Keratinocyte (primary cell): ENCODE measurements around the gene MAGI1. TPM values are rescaled to one million over a fixed set of nuclear protein-coding genes. Genes with fewer than 3 reads are reported as not detected.

Source experiments
- DNase-seq: peaks from one replicate; pipeline ENCODE4 v3.0.0-alpha.2; 2011; ENCODE audit warnings: low read depth, missing footprints, low spot score
- FAIRE-seq: peaks from 2 replicates; lab custom pipeline; 2011; peaks lifted over from hg19 to GRCh38; lab: Jason Lieb, UNC
- H2AFZ ChIP-seq: 2 replicates; pipeline ENCODE4 v1.6.0; 2012; ENCODE audit warnings: low read length, control low read depth, inconsistent platforms; ENCODE audit not compliant: control insufficient read depth
- H3K27ac ChIP-seq: 2 replicates; pipeline ENCODE4 v1.5.1; 2011; ENCODE audit warnings: low read length; ENCODE audit not compliant: control insufficient read depth, insufficient read depth
- H3K27me3 ChIP-seq: 3 replicates; pipeline ENCODE4 v1.6.0; 2011; ENCODE audit warnings: low read length; ENCODE audit not compliant: control insufficient read depth, insufficient read depth; ENCODE audit errors: extremely low read depth
- H3K36me3 ChIP-seq, 2 experiments: 2 replicates in 1 of 2; 3 replicates in 1 of 2; pipeline ENCODE4 v1.5.1; 2011; ENCODE audit warnings: low read length in 2 of 2, mild to moderate bottlenecking in 1 of 2; ENCODE audit not compliant: control insufficient read depth in 2 of 2, insufficient read depth in 2 of 2; ENCODE audit errors: extremely low read depth in 1 of 2
- H3K4me1 ChIP-seq: 3 replicates; pipeline ENCODE4 v1.5.1; 2011; ENCODE audit warnings: low read length; ENCODE audit not compliant: control insufficient read depth, insufficient read depth; ENCODE audit errors: extremely low read depth
- H3K4me2 ChIP-seq: 3 replicates; pipeline ENCODE4 v1.6.0; 2011; ENCODE audit warnings: low read depth, low read length; ENCODE audit not compliant: control insufficient read depth, insufficient read depth; ENCODE audit errors: extremely low read depth
- H3K4me3 ChIP-seq, 3 experiments: fragments of 200-600 bp in 1 of 3; sonication (generic) in 1 of 3; 2 replicates in 2 of 3; 3 replicates in 1 of 3; pipeline ENCODE4 v1.5.1; 2011 to 2016; ENCODE audit warnings: low read length in 3 of 3, mild to moderate bottlenecking in 3 of 3, control low read depth in 2 of 3, inconsistent platforms in 1 of 3, low read depth in 1 of 3, mixed read lengths in 1 of 3, mixed run types in 1 of 3, moderate library complexity in 1 of 3; ENCODE audit not compliant: control insufficient read depth in 2 of 3, insufficient read depth in 2 of 3; ENCODE audit errors: extremely low read depth in 1 of 3
- H3K79me2 ChIP-seq: 2 replicates; pipeline ENCODE4 v1.6.0; 2012; ENCODE audit warnings: low read length; ENCODE audit not compliant: control insufficient read depth, insufficient read depth
- H3K9ac ChIP-seq: 3 replicates; pipeline ENCODE4 v1.6.0; 2011; ENCODE audit warnings: low read length; ENCODE audit not compliant: control insufficient read depth, insufficient read depth; ENCODE audit errors: extremely low read depth
- H3K9me1 ChIP-seq: 3 replicates; pipeline ENCODE4 v1.6.0; 2011; ENCODE audit warnings: low read length; ENCODE audit not compliant: control insufficient read depth, insufficient read depth; ENCODE audit errors: extremely low read depth
- H3K9me3 ChIP-seq: 2 replicates; pipeline ENCODE4 v1.5.1; 2012; ENCODE audit warnings: low read depth, low read length; ENCODE audit not compliant: control insufficient read depth
- H4K20me1 ChIP-seq: 3 replicates; pipeline ENCODE4 v1.6.0; 2011; ENCODE audit warnings: low read length; ENCODE audit not compliant: control insufficient read depth, insufficient read depth; ENCODE audit errors: extremely low read depth
- EZH2 ChIP-seq: IDR thresholded peaks from one replicate; pipeline ENCODE4 v1.6.1; 2012; ENCODE audit warnings: inconsistent platforms, mild to moderate bottlenecking, low read length, moderate library complexity
- dilution Hi-C: fragments of 300-500 bp; cut with MboI; formaldehyde crosslinking; loops from one replicate; pipeline ENCODE4 v1.7.0; 2020; ENCODE audit warnings: low sequenced_read_pairs; ENCODE audit not compliant: extremely low pct_ligation_motif_present
- polyA plus RNA-seq, 5 experiments: library from polyadenylated mRNA; depleted of rRNA in 3 of 5; stranded (reverse) in 3 of 5; stranded (forward) in 1 of 5; unstranded in 1 of 5; fragments of >200 nt; gene quantifications; 1 replicate in 1 of 5; 2 replicates in 3 of 5; 3 replicates in 1 of 5; pipeline versions ENCODE4 v1.2.1 to v1.2.3, GENCODE V29; 2011 to 2012; ENCODE audit warnings: missing spikeins in 2 of 5, low read depth in 1 of 5, low replicate concordance in 1 of 5
- TF ChIP-seq, protein P1 (sequence below), 3 experiments: IDR thresholded peaks in 1 of 3; conservative IDR thresholded peaks in 1 of 3; optimal IDR thresholded peaks in 1 of 3; 2 replicates in 2 of 3; 3 replicates in 1 of 3; pipeline versions ENCODE3 to v1.5.1; 2011; ENCODE audit warnings: low read length in 3 of 3, mild to moderate bottlenecking in 3 of 3, moderate library complexity in 2 of 3, control low read depth in 1 of 3, inconsistent platforms in 1 of 3; ENCODE audit not compliant: insufficient read depth in 2 of 3; ENCODE audit errors: extremely low read depth in 1 of 3

Gene MAGI1
- polyA plus RNA-seq, 1 donor (not counting 4 experiments of a cell fraction or from before 2014, with no cell fraction given) = 10.9 TPM

- Histone ChIP-seq H3K9me3 (no peaks in the 10 kb centered on the region), H3K4me3 (no peak overlapping the region), H3K79me2 (no peaks in the 10 kb centered on the region), H3K27ac (no peak overlapping the region), H3K36me3 (no peaks in the 10 kb centered on the region), H3K27me3 (no peaks in the 10 kb centered on the region), H4K20me1 (no peaks in the 10 kb centered on the region), H3K9ac (no peak overlapping the region), H3K4me1 (peaks cover 4% of the 10 kb centered on the region), H3K9me1 (no peaks in the 10 kb centered on the region), H3K4me2 (no peak overlapping the region), H2AFZ (no peak overlapping the region)
- TF ChIP-seq EZH2 = no peak
- TF ChIP-seq, protein P1, sequence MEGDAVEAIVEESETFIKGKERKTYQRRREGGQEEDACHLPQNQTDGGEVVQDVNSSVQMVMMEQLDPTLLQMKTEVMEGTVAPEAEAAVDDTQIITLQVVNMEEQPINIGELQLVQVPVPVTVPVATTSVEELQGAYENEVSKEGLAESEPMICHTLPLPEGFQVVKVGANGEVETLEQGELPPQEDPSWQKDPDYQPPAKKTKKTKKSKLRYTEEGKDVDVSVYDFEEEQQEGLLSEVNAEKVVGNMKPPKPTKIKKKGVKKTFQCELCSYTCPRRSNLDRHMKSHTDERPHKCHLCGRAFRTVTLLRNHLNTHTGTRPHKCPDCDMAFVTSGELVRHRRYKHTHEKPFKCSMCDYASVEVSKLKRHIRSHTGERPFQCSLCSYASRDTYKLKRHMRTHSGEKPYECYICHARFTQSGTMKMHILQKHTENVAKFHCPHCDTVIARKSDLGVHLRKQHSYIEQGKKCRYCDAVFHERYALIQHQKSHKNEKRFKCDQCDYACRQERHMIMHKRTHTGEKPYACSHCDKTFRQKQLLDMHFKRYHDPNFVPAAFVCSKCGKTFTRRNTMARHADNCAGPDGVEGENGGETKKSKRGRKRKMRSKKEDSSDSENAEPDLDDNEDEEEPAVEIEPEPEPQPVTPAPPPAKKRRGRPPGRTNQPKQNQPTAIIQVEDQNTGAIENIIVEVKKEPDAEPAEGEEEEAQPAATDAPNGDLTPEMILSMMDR (optimal IDR thresholded peaks at IDR 0.05 in 1 of 3, IDR thresholded peaks at IDR 0.05 in 1 of 3, conservative IDR thresholded peaks at IDR 0.05 in 1 of 3; ENCODE audit: extremely low read depth in 1 of 3, insufficient read depth in 2 of 3, low read length in 3 of 3) = no peak
- DNase-seq (no peak), FAIRE-seq (no peak)
- dilution Hi-C loops = no loop called here
Measured at GRCh38 chr3:65880350-65880749, 158.4 kb downstream of the MAGI1 start.

DNA sequence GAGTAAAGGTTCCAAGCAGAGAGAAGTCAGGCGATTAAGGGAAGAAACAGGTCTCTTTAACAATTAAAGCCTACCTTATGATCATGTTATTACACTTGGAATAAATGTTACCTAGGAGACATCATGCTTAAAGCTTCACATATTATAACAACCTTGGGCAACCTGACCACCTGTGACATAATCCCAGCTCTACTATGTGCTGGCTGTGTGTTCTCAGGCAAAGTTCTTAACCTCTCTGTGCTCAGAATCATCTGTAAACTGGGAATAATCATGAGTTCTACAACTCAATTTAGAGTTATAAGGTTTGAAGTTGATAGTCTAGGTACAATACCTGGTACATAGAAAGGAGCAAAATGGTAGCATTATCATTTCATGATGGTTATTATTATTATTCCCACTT is 159.3 kb downstream of the MAGI1 start:
- Histone ChIP-seq H2AFZ (no peak overlapping the region), H3K4me3 (no peak overlapping the region), H3K79me2 (no peaks in the 10 kb centered on the region), H3K27me3 (no peaks in the 10 kb centered on the region), H3K27ac (no peak overlapping the region), H3K9me3 (no peaks in the 10 kb centered on the region), H3K9me1 (no peaks in the 10 kb centered on the region), H3K36me3 (no peaks in the 10 kb centered on the region), H3K4me1 (peaks cover 4% of the 10 kb centered on the region), H3K4me2 (no peak overlapping the region), H3K9ac (no peak overlapping the region), H4K20me1 (no peaks in the 10 kb centered on the region)
- dilution Hi-C loops = no loop called here
- FAIRE-seq (no peak), DNase-seq (no peak)
- TF ChIP-seq, protein P1 (optimal IDR thresholded peaks at IDR 0.05 in 1 of 3, IDR thresholded peaks at IDR 0.05 in 1 of 3, conservative IDR thresholded peaks at IDR 0.05 in 1 of 3; ENCODE audit: extremely low read depth in 1 of 3, insufficient read depth in 2 of 3, low read length in 3 of 3) = no peak
- TF ChIP-seq EZH2 = no peak
